ENCODE results near the gene FAR2. TPM values are rescaled to one million over a fixed set of nuclear protein-coding genes. Genes with fewer than 3 reads are reported as not detected.
"Not testable (repeated sequence)": the region's sequence is repeated elsewhere in the genome, so short reads cannot be mapped to it uniquely, and the experiment has no call there.

The FAR2 gene
- total RNA-seq, 2 donors from 2014 or later = 4.9 to 8.2 TPM

GRCh38 chr12:29365091-29365490 lies 216.0 kb downstream of the FAR2 start:
- DNase-seq (ENCODE audit: low spot score in 2 of 2) (no peak), ATAC-seq (no peak)
- no peaks in the 10 kb centered on the region for H3K9me3 Mint-ChIP-seq
- no peak overlapping the region for H3K27ac Mint-ChIP-seq
- peaks cover 13 to 28% of the 10 kb centered on the region in 2 donors for H3K36me3 Mint-ChIP-seq

- no peak for DNase-seq (ENCODE audit: low spot score in 2 of 2)
- Mint-ChIP-seq H3K36me3 (peaks cover 0 to 22% of the 10 kb centered on the region in 2 donors), H3K9me3 (peaks cover 0 to 4% of the 10 kb centered on the region in 2 donors), H3K27ac (no peak overlapping the region)
- ATAC-seq = no peak
Measured at GRCh38 chr12:29374012-29374411, 224.9 kb downstream of the FAR2 start.

GRCh38 chr12:29374913-29375312 lies 225.8 kb downstream of the FAR2 start:
- no peak for ATAC-seq
- peaks cover 0 to 22% of the 10 kb centered on the region in 2 donors for H3K36me3 Mint-ChIP-seq
- peaks cover 0 to 4% of the 10 kb centered on the region in 2 donors for H3K9me3 Mint-ChIP-seq
- H3K27ac Mint-ChIP-seq = no peak overlapping the region
- DNase-seq (ENCODE audit: low spot score in 2 of 2) = no peak

- ATAC-seq (no peak), DNase-seq (ENCODE audit: low spot score in 2 of 2) (no peak)
- Mint-ChIP-seq H3K36me3 (peaks cover 10 to 22% of the 10 kb centered on the region in 2 donors), H3K27ac (peak overlapping the region in 1 of 2 donors; percentile 34), H3K9me3 (peaks cover 0 to 4% of the 10 kb centered on the region in 2 donors)
Measured at GRCh38 chr12:29376118-29376517, 227.0 kb downstream of the FAR2 start.

DNA sequence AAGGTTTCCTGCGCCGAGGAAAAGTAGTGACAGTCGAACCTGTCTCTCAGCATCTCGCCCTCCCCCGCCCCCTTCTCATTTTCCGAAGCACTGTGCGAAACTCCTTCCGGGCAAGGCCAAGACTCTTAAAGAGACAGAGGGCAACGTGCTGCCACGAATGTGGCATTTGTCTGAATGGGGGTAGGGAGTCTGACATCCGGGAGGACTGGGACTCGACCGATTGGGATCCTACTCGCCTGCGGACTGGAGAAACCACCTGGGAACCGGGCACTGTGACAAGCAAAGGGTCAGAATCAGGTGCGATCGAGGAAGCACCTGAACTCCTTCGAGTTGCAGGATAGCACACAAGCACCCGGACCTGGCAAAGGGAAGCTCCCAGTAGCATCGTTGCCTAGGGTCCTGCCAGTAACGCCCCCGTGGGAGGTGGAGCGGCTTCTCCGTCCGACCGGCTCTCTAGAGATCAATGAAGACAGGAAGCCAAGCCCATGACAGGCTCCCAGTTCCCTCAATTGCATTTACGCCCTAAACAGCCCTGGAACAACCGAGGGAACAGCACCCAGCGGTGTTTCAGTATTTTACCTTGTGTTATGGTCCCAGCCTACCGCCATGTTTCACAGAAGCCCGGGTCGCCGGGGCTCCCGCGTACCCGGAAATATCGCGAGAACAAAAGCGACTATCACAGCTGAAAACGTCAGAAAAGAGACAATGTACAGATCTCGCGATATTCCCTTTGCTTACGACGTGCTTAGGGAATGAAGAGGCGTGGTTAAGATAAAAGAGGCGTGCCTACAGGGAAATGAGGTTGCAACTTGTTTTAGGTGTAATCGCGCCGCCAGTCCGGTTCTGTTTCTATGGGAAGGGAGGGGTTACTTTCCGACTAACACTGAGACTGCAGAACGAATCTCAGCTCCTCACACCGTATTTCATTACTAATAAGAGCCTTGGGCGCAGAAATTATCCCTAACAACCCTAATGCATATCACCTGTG lies 231.8 kb downstream of the FAR2 start, which contains the start of gene ERGIC2:
TSS of gene ERGIC2 (minus strand) at position 637 of the 988 bp plus-strand sequence. CDS start 9,539 bp downstream, outside the sequence.
- DNase-seq (ENCODE audit: low spot score in 2 of 2) (peak; percentile 82 to 89), ATAC-seq (peak; percentile 92 to 97)
- peak within 1 kb of the TSS; percentile 96 to 99 for H3K27ac Mint-ChIP-seq
- H3K36me3 Mint-ChIP-seq = peaks cover 17 to 20% of the 10 kb centered on the region in 2 donors
- H3K9me3 Mint-ChIP-seq = peaks cover 0 to 4% of the 10 kb centered on the region in 2 donors

GRCh38 chr12:29382251-29382650 lies 233.2 kb downstream of the FAR2 start:
- peaks cover 6 to 17% of the 10 kb centered on the region in 2 donors for H3K36me3 Mint-ChIP-seq
- peak overlapping the region in 1 of 2 donors; percentile 96 for H3K27ac Mint-ChIP-seq
- DNase-seq (ENCODE audit: low spot score in 2 of 2) (no peak), ATAC-seq (no peak)
- H3K9me3 Mint-ChIP-seq = no peaks in the 10 kb centered on the region

DNA sequence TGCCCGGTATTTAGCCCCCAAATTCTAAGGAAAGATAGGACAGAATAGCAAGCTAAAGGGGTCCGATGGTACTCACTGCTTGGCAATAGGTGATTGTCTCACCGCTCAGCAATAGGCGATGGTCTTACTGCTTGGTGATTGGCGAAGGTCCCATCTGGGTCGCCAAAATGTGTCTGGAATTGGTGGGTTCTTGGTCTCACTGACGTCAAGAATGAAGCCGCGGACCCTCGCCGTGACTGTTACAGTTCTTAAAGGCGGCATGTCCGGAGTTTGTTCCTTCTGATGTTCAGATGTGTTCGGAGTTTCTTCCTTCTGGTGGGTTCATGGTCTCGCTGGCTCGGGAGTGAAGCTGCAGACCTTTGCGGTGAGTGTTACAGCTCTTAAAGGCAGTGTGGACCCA lies 236.1 kb downstream of the FAR2 start:
- H3K27ac Mint-ChIP-seq; ATAC-seq; DNase-seq (ENCODE audit: low spot score in 2 of 2); H3K9me3 Mint-ChIP-seq: not testable (repeated sequence)
- peaks cover 3 to 15% of the 10 kb centered on the region in 2 donors for H3K36me3 Mint-ChIP-seq

Other genes starting within 250 kb of the FAR2 start
- gene ERGIC2, start 231.9 kb downstream of the FAR2 start, total RNA-seq = 10 to 100 TPM; 73.6 to 93.5 TPM

All from activated naive CD4-positive, alpha-beta T cell treated with anti-CD3 and anti-CD28 coated beads, Interleukin-2, amount 50 U/mL, for 72 hours (primary cell).